ENCODE measurements around the gene SLC25A20.

Gene SLC25A20

GRCh38 chr3:48897460-48898376 is 964 bp downstream of the SLC25A20 start:
- H3K4me3 ChIP-seq (replicated peaks in 1 of 2; ENCODE audit: low read depth in 2 of 2, low read length in 2 of 2): peak overlapping the region; percentile 72 to 81
- peak in 1 of 2 donors; percentile 12 for DNase-seq (ENCODE audit: low read depth in 2 of 2)
- no peak for TF ChIP-seq CTCF (IDR thresholded peaks at IDR 0.05; ENCODE audit: low read depth, low read length)

- peak in 1 of 2 donors; percentile 16 for DNase-seq (ENCODE audit: low read depth in 2 of 2)
- no peak overlapping the region for H3K4me3 ChIP-seq (replicated peaks in 1 of 2; ENCODE audit: low read depth in 2 of 2, low read length in 2 of 2)
- TF ChIP-seq CTCF (IDR thresholded peaks at IDR 0.05; ENCODE audit: low read depth, low read length): no peak
Measured at GRCh38 chr3:48896936-48897335, 1.7 kb downstream of the SLC25A20 start.

GRCh38 chr3:48894516-48894915 is 4.2 kb downstream of the SLC25A20 start:
- DNase-seq (ENCODE audit: low read depth in 2 of 2): no peak
- no peak overlapping the region for H3K4me3 ChIP-seq (replicated peaks in 1 of 2; ENCODE audit: low read depth in 2 of 2, low read length in 2 of 2)
- TF ChIP-seq CTCF (IDR thresholded peaks at IDR 0.05; ENCODE audit: low read depth, low read length): no peak

GRCh38 chr3:48891606-48892005 is 7.1 kb downstream of the SLC25A20 start:
- DNase-seq (ENCODE audit: low read depth in 2 of 2): no peak
- no peak for TF ChIP-seq CTCF (IDR thresholded peaks at IDR 0.05; ENCODE audit: low read depth, low read length)
- H3K4me3 ChIP-seq (replicated peaks in 1 of 2; ENCODE audit: low read depth in 2 of 2, low read length in 2 of 2): no peak overlapping the region

- DNase-seq (ENCODE audit: low read depth in 2 of 2): peak; percentile 14 to 64
- no peak for TF ChIP-seq CTCF (IDR thresholded peaks at IDR 0.05; ENCODE audit: low read depth, low read length)
- no peak overlapping the region for H3K4me3 ChIP-seq (replicated peaks in 1 of 2; ENCODE audit: low read depth in 2 of 2, low read length in 2 of 2)
Measured at GRCh38 chr3:48885753-48886152, 12.9 kb downstream of the SLC25A20 start.

GRCh38 chr3:48881652-48882114 is 17.0 kb downstream of the SLC25A20 start:
- no peak for DNase-seq (ENCODE audit: low read depth in 2 of 2)
- no peak overlapping the region for H3K4me3 ChIP-seq (replicated peaks in 1 of 2; ENCODE audit: low read depth in 2 of 2, low read length in 2 of 2)
- TF ChIP-seq CTCF (IDR thresholded peaks at IDR 0.05; ENCODE audit: low read depth, low read length): no peak
